GM12872 (cell line): ENCODE measurements around the gene AADAT.

Experiments
- TF ChIP-seq, protein P1 (sequence below): IDR thresholded peaks from 3 replicates; pipeline ENCODE4 v1.5.1; 2011; ENCODE audit warnings: low read depth, mild to moderate bottlenecking, low read length, moderate library complexity; ENCODE audit not compliant: insufficient read depth

Gene AADAT

DNA sequence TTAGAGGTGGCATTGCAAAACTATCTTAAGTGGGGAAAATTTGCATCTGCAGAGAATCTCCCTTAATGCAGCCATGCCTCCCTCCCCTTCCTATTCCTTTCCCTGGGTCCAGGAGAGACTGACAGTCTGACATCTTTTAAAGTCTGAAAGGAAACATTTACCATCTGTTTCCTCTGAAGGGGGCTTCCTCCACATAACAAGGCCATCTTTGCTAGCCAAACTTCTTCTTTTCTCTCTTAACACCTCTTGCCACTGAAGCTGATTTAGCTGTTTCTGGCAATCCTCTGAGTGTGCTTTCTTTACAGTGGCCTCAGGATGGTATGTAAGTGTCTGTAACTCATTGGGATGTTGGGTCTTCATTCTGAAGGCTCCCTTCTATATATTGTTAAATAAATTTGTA is 34.6 kb upstream of the AADAT start:
- TF ChIP-seq, protein P1, sequence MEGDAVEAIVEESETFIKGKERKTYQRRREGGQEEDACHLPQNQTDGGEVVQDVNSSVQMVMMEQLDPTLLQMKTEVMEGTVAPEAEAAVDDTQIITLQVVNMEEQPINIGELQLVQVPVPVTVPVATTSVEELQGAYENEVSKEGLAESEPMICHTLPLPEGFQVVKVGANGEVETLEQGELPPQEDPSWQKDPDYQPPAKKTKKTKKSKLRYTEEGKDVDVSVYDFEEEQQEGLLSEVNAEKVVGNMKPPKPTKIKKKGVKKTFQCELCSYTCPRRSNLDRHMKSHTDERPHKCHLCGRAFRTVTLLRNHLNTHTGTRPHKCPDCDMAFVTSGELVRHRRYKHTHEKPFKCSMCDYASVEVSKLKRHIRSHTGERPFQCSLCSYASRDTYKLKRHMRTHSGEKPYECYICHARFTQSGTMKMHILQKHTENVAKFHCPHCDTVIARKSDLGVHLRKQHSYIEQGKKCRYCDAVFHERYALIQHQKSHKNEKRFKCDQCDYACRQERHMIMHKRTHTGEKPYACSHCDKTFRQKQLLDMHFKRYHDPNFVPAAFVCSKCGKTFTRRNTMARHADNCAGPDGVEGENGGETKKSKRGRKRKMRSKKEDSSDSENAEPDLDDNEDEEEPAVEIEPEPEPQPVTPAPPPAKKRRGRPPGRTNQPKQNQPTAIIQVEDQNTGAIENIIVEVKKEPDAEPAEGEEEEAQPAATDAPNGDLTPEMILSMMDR, result no peak

DNA sequence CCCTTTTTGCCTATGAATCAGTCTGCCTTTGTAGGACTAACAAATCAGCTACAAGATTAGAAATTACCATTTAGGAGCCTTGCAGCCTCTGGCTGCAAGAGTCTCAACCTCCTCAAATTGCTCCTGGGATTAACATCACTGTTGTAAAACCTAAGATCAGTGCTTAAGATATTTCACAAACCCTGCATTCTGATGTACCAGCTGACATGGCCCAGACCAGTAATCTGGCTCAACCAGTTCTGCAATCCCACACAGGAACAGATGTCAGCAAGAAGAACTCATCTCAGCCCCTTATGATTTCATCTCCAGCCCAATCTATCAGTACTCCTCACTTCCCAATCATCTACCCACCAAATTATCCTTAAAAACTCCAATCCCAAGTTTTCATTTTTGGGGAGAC is 32.5 kb upstream of the AADAT start:
- TF ChIP-seq, protein P1, result no peak

DNA sequence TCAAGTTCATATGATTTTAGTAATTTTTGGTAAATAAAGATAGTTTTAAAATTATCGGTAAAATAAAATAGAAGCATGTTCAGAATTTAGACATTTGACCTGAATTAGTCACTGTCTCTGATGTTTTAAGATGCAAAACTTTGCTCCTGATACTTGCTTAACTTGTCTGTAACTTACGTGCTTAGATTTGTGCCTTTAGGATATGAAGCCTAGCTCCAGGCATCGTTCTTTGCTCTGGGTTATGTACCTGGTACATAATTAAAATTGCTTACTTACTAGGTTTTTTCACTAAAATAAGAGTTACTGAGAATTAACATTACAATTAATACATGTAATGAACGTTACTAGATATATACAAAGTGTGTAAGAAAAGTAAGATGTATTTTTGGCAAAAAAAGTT is 24.9 kb upstream of the AADAT start:
- TF ChIP-seq, protein P1, result no peak

- TF ChIP-seq, protein P1, result no peak
These were observed 21.8 kb upstream of the AADAT start for GRCh38 chr4:170111546-170111945.

DNA sequence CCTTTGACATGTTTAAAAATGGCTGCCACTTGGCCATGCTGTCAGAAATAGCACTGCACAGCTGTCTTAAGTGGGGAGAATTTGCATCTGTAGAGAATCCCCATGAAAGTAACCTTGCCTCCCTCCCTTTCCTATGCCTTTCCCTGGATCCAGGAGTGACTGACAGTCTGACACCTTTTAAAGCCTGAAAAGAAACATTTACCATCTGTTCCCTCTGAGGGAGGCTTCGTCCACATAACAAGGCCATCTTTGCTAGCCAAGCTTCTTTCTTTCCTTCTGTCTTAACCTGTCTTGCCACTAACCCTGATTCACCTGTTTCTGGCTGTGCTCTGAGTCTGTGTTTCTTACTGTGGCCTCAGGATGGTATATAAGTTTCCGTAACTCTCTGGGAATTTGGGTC is 21.3 kb upstream of the AADAT start:
- TF ChIP-seq, protein P1, result no peak

- TF ChIP-seq, protein P1, result no peak
These were observed 20.5 kb upstream of the AADAT start for GRCh38 chr4:170110285-170110672.

DNA sequence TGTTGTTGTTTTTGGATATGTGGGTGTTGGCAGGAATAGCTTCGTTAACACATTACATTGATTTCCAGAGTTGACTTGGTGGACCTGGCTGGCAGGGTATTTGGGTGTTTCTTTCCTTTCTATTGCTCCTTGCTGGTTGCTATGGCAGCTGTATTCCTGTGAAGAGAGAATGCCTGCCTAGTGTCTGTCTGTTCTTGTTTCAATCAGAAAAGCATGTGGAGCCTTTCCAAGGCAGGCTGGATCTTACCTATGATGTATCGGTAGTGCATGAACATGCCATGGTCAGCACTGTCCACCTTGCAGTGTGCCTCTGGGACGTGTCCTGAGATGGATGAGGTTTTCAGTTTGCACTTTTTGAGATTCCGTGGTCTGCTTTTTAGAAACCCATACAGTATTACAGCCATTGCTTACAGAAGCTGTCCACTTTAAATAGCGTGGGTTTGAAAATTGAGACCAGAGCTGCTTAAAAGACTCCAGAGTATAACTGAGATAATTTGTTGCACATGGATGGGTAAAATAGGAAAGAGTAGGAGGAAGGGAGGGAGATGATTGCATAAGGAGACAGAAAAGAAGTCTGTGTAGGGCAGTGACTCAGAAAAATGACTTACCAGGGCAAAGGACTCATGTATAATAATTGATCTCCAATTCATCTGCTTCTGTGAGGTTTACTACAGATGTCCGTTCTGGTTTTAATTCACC is 20.0 kb upstream of the AADAT start:
- TF ChIP-seq, protein P1, result no peak
